DMS 273 treated with DMSO at 0.1 percent for 48 hours (cell line): ENCODE measurements around the gene SLC25A15.
"Not testable (repeated sequence)": the region's sequence is repeated elsewhere in the genome, so short reads cannot be mapped to it uniquely, and the experiment has no call there.

Experiments
- DNase-seq: peaks from one replicate; lab custom pipeline; 2025; lab: John Stamatoyannopoulos, UW

SLC25A15 gene

DNA sequence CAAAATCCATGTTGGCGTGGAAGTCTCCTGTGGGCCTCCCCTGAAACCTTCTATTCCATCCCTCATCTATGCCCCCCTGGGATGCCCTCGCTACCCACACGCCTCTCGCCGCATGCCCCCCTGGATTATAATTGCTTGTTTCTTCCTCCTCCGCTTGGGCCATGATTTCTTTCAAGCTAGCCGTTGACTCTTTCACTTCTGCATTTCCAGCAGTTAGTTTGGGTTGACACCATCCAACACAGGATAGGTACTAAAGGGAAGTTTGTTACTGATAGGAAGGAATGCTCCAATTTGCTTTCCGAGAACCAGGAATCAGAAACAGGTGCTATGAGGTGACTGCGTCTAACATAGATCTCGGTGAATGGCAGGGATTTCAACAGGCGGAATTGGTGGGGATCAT, 7.7 kb upstream of the SLC25A15 start:
- DNase-seq, result no peak

DNA sequence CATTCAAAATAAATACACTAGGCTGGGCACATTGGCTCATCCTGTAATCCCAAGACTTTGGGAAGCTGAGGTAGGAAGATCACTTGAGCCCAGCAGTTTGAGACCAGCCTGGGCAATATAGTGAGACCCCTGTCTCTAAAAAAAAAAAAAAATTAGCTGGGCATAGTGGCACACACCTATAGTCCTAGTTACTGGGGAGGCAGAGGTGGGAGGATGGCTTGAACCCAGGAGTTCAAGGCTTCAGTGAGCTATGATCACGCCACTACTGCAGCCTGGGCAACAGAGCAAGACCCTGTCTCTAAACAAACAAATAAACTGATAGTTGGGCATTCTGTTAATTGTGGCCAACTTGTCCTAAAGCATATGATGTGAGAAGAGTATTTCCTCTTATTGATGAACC, 6.4 kb upstream of the SLC25A15 start:
- not testable (repeated sequence) for DNase-seq

DNA sequence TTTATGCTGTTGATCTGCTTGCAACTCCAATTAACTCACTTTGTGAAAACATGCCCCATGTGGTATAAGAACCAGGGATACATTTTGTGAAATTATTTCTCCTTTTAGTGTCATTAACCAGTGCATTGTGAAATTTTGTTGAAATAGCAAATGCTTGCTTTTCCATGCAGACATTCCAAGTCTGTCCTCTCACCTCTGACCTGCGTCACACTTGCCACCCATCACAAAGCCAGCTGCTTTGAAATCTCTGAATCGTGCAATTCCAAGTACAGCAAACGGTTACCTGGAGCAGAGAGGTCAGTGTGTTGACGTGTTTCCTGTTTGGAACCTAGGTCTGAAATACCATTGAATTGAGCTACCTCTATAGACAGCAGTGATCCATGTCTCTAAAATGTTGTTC, 4.9 kb upstream of the SLC25A15 start:
- no peak for DNase-seq

DNA sequence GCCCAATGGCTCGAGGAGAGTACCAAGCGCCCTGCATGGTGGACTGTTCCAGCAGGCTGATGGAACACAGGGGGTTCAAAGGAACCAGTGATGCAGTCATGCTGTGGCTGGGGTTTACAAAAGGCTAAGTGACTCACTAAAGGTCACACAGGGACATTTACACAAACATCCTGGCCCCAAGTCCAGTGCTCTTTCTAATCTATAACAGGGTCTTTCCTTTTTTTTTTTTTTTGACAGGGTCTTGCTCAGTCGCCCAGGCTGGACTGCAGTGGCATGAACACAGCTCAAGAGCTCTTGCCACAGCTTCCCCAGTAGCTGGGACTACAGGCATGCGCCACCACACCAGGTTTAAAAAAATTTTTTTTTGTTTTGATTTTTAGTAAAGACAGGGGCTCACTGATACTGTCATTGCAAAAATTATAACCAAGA, 2.8 kb upstream of the SLC25A15 start:
- DNase-seq, result no peak

DNA sequence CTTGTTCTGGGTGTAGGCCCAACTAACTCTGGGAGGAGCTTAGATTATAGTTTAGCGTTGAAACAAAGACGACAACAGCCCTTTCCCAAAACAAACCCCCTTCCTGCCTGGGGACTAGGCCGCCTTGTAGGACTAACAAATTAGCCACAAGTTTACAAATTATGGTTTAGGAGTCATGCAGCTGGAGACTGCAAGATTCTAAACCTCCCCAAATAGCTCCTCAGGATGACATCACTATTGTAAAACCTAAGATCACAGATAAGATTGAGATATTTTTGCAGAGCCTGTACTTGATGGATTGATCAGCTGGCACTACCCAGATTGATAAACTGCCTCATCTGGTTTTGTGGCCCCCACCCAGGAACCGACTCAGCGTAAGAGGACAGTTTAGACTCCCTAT, 2.3 kb upstream of the SLC25A15 start:
- DNase-seq, result no peak

DNA sequence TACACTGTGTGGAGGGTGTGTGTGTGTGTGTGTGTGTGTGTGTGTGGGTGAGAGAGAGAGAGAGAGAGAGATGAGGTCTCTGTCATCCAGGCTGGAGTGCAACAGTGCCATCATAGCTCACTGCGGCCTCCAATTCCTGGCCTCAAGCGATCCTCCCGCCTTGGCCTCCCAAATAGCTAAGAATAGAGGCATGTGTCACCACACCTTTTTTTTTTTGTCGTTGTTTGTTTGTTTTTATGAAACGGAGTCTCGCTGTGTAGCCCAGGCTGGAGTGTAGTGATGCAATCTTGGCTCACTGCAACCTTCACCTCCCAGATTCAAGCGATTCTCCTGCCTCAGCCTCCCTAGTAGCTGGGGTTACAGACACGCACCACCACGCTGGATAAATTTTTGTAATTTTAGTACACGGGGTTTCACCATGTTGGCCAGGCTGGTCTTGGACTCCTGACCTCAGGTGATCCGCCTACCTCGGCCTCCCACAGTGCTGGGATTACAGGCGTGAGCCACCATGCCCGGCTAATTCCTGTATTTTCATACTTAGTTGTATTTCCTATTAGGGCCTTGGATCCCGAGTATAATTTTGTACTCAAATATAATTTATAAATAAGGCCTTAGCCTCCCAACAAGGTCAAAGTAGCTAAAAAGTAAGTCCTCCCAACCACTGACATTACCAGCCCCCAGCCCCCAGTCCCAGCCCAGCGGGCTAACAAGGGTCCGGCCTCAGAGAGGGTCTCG, 704 bp upstream of the SLC25A15 start:
- DNase-seq, result not testable (repeated sequence)

DNA sequence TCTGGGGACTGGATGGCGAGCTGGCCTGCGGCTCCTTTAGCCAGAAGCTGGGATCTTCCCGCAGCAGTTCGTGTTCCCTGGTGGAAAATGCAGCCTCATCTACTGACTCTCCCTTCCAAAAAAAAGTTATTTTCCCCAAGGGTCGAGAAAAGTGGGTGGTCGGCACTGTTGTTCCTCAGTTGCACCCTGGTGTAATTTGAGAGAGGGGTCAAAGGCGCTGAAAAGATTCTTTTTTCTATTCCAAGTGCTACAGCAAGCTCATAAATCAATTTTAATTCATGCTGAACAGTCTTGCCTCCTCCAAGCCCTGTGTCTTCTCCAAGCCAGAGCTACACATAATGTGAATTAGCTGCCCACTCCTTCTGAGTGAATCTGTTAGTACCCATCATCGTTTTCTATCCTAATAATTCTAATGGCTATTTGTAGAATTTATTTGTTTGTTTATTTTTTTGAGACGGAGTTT, 774 bp downstream of the SLC25A15 start:
- DNase-seq, result no peak

DNA sequence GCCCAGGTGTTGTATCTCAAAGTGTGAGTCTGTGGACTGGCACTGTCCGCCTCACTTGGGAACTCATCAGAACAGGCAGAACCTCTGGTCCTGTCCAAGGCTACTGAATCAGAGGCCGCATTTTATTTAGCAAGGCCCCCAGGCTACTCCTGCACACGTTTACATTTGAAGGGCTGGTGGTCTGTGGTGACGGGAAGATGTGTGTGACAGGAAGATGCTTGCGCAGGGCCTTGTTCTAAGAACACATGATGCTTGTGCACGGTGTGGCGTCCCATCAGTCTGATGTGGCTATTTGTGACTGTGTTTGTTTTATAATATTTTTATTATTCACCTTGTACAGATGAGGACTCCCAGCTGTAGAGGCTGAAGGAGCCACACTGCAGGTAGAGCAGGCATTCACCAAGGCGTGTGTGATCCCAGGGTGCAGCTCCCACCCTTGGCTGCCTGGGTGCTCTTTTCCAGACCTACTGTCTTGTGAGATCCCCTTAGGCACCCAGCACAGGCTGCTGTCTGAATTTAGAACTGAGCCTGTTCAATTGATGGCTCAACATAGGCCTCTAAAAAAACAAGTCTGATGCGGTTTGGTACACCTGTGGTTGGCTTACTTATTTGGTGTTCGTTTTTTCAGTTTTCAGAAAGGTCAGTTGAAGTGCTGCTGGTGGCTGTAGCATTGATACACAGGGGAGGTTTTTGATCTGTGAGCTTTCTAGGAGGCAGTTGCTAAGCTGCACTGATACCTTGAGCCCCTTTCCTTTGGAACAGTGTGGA, 3.1 kb downstream of the SLC25A15 start:
- no peak for DNase-seq

DNA sequence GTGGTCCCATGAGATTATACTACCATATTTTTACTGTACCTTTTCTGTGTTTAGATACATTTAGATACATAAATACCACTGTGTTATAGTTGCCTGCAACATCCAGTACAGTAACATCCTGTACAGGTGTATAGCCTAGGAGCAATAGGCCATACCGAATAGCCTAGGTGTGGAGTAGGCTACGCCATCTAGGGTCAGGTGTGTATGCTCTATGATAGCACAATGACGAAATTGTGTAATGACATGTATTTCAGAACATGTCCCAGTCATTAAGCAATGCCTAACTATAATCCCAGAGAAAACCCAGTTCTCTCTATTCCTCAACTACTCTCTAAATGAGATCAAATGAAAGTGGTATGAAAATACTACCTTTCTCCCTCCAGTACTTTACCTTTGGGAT, 3.9 kb downstream of the SLC25A15 start:
- DNase-seq, result no peak

DNA sequence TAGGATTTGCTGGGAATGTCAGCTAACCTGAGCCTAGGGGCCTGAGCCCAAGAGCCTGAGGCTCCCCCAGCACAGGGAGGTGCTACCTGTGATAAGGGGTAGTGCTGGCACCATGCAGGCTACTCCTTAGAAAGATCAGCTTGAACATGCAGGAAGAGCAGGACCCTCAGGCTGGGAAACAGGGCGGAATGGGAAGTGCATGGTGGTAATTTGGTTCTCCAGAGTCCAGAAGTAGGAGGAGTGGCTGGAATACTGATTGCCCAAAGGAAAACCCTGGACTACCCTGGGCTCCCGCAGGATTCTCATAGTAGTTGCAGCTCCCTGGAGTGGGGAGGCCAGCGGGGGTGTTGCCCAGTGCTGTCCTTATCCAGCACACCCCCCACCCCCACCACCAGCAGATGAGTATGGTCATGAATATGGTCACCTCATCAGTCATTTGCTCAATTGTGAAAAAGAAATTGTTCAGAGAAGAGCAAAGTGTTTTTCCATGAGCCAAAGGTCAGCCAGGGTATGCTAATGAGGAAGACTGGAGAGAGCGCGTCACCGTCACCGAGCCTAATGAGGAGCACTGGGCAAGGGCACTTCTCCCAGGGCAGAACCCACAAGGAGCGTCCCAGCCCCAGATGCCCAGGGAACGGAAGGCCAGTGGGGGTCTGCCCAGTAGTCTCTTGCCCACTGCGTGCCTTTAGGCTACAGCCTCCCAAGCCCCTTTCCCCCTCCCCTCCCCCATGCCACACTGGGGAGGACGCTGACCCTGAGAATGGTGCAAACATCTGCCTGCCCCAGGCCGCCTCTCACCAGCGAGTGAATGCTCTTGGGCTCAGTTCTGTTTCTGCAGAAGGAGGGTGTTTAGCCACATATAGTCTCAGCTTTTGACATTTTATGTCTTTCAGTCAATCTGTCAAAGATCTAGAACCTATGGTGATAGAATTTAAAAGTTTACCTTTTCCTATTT, 5.3 kb downstream of the SLC25A15 start:
- no peak for DNase-seq

DNA sequence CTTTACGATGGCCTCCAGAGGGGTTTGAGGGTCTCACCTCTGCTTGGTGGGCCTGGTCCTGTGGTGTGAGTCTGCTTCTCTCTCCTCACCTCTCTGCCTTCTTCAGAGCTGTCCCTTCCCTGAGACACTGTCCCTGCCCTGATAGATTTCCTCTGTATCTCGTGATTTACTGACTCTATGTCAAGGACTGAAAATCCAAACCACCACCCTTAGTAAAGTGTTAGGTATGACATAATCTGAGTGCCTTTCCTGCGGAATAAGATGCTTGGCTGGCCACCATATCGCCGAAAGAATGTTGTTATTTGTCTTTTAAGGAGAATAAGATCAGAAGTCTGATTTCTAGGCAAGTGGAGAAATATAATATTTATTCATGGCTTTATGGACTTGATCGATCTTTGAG, 7.2 kb downstream of the SLC25A15 start:
- no peak for DNase-seq

DNA sequence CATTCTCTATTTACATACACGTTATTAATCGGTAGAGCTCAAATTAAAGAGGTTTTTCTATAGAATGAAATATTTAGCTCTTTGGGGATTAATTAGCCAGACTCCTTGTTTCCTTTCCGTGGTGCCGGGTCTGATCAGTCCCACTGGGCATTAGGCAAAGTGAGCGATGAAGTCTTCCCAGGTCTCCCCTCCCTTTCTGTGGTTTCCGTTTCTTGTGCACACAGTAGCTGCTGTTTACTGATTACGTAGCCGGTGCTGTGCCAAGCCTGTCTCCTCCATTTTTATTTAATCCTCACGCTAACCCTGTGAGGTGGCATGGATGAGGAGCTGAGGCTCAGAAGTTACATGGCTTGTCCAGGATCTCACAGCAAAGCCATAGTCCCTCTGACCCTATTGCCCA, 9.0 kb downstream of the SLC25A15 start:
- DNase-seq, result no peak

DNA sequence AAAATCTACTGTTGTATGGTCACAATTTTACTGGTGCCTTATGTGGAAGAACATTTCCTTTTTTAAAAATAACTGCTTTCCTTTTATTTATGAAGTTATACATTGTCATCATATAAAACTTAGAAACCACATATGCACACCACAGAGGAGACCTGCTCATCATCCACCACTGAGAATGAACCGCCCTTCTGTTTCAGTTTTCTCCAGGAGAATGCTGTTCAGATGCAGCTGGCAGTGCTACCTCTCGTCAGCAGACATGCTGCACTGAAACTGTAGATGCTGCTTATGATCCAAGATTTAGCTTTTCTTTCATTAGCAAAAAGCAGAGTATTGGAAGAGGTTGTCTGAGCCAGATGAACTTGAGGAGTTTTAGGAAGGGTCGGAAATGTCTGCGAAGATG, 10.1 kb downstream of the SLC25A15 start:
- no peak for DNase-seq

DNA sequence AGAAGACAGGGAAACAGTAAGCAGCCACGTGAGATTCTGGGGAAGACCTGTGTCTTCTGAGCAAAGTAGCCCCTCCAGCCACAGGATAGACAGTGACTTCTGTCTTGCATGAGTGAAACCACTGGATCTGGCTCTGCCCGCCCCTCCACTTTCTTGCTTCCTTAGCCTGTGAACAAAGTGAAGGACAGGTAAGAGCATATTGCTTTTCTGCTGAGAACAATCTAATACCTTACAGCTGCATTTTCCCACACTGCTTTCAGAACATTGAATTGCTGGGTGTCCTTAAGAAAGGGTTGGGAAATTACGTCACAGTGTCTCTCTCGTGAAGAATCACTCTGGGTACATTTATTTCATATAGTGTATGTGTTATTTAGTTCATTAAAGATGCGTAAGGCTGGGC, 11.1 kb downstream of the SLC25A15 start:
- no peak for DNase-seq

DNA sequence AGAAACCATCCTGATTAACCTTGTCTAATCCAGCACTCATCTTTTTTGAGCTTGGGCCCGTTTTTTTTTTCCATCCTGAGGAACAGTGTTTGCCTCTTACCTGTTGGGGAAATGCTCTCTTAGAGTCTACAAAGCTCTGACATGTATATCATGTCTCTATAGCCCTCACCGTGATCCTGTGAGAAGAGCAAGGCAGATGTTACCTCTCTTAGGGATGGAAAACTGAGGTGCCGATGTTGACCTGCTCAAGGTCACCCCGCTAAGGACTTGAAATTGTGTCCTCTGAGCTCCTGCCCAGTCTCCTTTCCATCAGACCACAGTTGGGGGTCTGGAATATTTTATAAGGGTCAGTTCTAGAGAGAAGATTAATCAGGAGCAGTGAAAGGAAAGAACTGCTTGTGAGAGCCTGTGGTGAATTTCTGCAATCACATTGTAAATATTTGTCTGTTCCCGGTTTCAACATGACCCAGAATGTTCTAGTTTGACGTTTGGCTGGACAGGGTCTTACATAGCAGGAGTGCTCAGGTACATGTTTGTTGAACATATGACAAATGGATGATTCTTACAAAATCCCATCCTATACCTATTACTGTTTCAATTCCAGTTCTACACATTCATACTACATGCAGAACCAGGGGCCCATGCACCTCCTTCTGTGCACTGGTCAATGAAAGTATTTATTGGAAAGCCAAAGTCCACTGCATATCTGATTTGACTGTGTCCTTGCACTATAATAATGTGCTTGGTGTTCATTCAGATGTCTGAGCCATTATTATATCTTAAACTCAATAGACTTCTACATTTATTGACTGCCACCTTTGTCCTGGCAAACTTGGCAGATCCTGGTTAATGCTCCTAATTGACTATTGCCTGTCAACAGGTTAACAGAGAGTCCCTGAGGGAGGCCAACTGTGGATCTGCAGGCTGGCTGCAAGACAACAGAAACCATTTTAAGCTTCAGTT, 12.1 kb downstream of the SLC25A15 start:
- no peak for DNase-seq

DNA sequence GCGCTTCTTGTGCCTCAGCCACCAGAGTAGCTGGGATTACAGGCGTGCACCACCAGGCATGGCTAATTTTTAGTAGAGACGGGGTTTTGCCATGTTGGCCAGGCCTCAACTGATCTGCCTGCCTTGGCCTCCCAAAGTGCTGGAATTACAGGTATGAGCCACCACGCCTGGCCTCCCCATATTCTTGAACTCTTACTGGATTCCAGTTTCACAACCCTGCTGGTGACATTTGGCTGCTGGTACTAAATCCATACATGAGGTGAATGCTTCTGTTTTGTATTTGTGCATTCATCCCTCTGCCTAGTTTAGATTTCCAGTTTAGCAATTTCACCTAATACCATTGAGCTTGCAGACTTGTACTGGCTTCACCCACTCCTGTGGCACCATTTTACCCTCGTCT, 13.9 kb downstream of the SLC25A15 start:
- no peak for DNase-seq

DNA sequence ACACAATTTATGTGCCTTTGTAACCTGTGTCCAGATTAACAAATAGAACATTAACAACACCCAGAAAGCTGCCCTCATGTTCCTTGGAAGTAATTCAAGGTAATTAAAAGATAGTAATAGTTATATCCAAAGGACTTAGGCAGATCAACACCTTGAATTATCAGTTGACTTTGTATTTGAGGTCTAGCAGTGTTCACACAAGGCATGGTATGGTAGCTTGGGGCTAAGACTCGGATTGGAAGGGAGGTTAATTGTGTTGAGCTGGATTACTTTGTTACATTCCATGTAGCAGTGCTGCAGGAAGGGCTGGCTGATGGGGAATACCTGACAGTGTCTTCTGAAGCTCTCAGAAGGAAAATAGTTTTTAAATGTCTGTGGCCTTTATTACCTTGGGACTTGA, 16.8 kb downstream of the SLC25A15 start:
- DNase-seq, result no peak

DNA sequence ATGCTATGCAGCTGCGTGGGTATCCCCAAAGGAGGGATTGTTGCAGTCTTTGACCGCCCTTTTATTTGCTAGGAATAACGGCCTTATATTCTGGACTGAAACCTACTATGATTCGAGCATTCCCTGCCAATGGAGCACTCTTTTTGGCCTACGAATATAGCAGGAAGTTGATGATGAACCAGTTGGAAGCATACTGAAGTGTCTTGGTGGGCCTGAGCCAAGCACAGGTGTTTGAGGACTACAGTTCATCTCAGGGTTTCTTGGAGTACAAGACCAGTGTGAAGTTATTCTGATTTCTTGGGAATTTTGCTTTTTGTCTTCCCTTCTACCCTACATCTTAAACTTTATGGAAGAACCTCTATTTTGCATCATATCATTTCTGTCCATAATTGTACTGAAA, 20.1 kb downstream of the SLC25A15 start:
- no peak for DNase-seq

DNA sequence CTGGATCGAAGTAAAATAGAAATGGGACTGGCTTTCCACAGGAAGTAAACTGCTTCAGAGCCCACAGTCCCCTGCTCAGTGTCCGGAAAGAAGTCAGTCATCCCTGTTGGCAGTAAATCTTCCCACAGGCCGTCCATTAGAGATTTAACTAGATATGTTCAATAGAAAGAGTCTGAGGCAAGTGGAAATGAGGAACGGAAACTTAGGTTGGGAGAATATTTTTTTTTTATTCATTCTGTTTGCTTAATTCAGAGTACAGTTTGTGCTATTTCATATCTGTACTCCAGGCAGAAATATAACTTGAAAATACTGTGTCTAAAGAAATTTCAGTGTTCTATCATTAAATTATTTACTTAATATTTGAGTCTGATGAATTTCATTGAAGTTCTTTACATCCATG, 22.7 kb downstream of the SLC25A15 start:
- no peak for DNase-seq

DNA sequence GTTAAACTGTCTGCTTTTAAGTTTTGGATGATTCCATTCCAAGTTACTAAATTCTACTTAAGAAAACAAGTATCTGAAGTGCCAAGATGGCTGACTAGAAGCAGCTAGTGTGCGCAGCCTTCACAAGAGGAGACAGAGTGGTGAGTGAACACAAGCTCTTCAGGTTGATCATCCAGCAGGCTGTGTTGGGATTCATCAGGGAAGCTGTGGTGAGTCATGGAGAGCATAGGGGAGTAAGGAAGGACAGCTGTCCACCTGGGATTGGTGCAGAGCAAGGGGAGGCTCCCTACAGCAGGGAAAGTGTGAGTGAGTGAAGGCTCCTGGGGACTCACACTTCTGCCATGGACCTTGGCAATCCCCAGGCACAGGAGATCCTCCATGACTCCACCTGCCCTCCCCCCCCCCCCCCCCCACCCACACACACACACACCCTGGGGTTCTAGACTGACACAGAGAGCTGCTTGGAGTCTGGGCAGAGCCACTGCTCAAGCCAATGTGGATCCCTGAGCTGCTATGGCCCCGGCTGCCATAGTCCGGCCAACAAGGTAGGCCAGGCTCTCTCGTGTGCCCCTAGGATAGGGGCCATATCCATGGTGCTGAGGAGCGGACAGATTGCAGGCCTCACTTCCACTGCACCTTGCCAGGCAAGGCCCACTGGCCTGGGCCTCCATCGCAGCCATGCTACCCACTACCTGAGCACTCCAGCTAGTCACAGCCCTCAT, 23.5 kb downstream of the SLC25A15 start:
- no peak for DNase-seq
